ENCODE data around the gene FBXL17.

DNA sequence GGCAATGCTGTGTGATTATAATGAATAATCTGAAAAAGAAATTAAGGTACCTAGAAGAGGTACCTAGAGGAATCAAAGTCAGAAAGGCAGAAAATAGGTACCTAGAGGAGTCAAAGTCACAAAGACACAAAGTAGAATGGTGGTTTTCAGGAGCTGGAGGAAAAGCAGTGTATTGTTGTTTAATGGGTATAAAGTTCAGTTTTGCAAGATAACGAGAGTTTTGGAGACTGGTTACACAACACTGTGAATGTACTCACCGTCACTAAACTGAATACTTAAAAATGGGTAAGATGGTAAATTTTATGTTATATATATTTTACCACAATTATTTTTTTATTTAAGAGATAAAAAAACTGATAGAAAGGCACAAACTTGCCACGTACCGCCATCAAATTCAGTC, 57.0 kb downstream of the FBXL17 start:
- TF ChIP-seq, protein P1, sequence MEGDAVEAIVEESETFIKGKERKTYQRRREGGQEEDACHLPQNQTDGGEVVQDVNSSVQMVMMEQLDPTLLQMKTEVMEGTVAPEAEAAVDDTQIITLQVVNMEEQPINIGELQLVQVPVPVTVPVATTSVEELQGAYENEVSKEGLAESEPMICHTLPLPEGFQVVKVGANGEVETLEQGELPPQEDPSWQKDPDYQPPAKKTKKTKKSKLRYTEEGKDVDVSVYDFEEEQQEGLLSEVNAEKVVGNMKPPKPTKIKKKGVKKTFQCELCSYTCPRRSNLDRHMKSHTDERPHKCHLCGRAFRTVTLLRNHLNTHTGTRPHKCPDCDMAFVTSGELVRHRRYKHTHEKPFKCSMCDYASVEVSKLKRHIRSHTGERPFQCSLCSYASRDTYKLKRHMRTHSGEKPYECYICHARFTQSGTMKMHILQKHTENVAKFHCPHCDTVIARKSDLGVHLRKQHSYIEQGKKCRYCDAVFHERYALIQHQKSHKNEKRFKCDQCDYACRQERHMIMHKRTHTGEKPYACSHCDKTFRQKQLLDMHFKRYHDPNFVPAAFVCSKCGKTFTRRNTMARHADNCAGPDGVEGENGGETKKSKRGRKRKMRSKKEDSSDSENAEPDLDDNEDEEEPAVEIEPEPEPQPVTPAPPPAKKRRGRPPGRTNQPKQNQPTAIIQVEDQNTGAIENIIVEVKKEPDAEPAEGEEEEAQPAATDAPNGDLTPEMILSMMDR (IDR thresholded peaks at IDR 0.05; ENCODE audit: insufficient read depth, low read depth, low read length), result no peak
- no peak for TF ChIP-seq EZH2 (IDR thresholded peaks at IDR 0.05; ENCODE audit: insufficient read depth, low read length)
